Neural progenitor cell (in vitro differentiated cells): Measurements from ENCODE around the gene TOLLIP. TPM values are rescaled to one million over a fixed set of nuclear protein-coding genes. Genes with fewer than 3 reads are reported as not detected.

Source experiments
- DNase-seq: peaks from one replicate; pipeline ENCODE4 v3.0.0-alpha.2; 2016; ENCODE audit warnings: low spot score
- H2AFZ ChIP-seq: fragments of 200-600 bp; sonication (generic); replicated peaks from 2 replicates; pipeline ENCODE4 v1.6.1; 2016; ENCODE audit warnings: antibody characterized with exemption
- H3F3A ChIP-seq: fragments of 200-600 bp; sonication (generic); 2 replicates; pipeline ENCODE4 v1.6.1; 2016; ENCODE audit warnings: antibody characterized with exemption, low read depth
- H3K27ac ChIP-seq: fragments of 200-600 bp; sonication (generic); 2 replicates; pipeline ENCODE4 v1.5.1; 2016; ENCODE audit warnings: mild to moderate bottlenecking
- H3K27me3 ChIP-seq: fragments of 200-600 bp; sonication (generic); 2 replicates; pipeline ENCODE4 v1.6.1; 2016; ENCODE audit warnings: mild to moderate bottlenecking, moderate library complexity
- H3K36me3 ChIP-seq: fragments of 200-600 bp; sonication (generic); 2 replicates; pipeline ENCODE4 v1.5.1; 2016
- H3K4me1 ChIP-seq: fragments of 200-600 bp; sonication (generic); 2 replicates; pipeline ENCODE4 v1.6.1; 2016; ENCODE audit warnings: mixed run types
- H3K4me2 ChIP-seq: fragments of 200-600 bp; sonication (generic); 2 replicates; pipeline ENCODE4 v1.6.1; 2016
- H3K4me3 ChIP-seq: fragments of 200-600 bp; sonication (generic); 2 replicates; pipeline ENCODE4 v1.5.1; 2016
- H3K79me2 ChIP-seq: fragments of 200-600 bp; sonication (generic); 2 replicates; pipeline ENCODE4 v1.6.1; 2016; ENCODE audit warnings: low read depth
- H3K9ac ChIP-seq: fragments of 200-600 bp; sonication (generic); 2 replicates; pipeline ENCODE4 v1.6.1; 2016
- H3K9me3 ChIP-seq: fragments of 200-600 bp; sonication (generic); 2 replicates; pipeline ENCODE4 v1.5.1; 2016; ENCODE audit warnings: low read depth
- H4K20me1 ChIP-seq: fragments of 200-600 bp; sonication (generic); 2 replicates; pipeline ENCODE4 v1.6.1; 2016; ENCODE audit warnings: low read depth
- H3K27ac Mint-ChIP-seq: 3 replicates; pipeline ENCODE4 v1.8.0; 2021; ENCODE audit warnings: mixed read lengths
- H3K27me3 Mint-ChIP-seq: 2 replicates; pipeline ENCODE4 v1.8.0; 2022; ENCODE audit warnings: low read depth, mild to moderate bottlenecking, inconsistent platforms, moderate library complexity, mixed read lengths; ENCODE audit not compliant: insufficient read depth
- H3K36me3 Mint-ChIP-seq: 3 replicates; pipeline ENCODE4 v1.8.0; 2021; ENCODE audit warnings: mixed read lengths
- H3K4me1 Mint-ChIP-seq: 3 replicates; pipeline ENCODE4 v1.8.0; 2021; ENCODE audit warnings: mixed read lengths
- H3K4me3 Mint-ChIP-seq: 3 replicates; pipeline ENCODE4 v1.8.0; 2021; ENCODE audit warnings: mild to moderate bottlenecking, moderate library complexity, mixed read lengths
- H3K9me3 Mint-ChIP-seq: 3 replicates; pipeline ENCODE4 v1.8.0; 2020; ENCODE audit warnings: mixed read lengths
- EZH2 ChIP-seq: fragments of 200-600 bp; sonication (generic); IDR thresholded peaks from 2 replicates; pipeline ENCODE4 v1.6.1; 2017; ENCODE audit warnings: antibody characterized with exemption, mild to moderate bottlenecking, moderate library complexity
- EZH2phosphoT487 ChIP-seq: fragments of 200-600 bp; sonication (generic); IDR thresholded peaks from 2 replicates; pipeline ENCODE4 v1.6.1; 2017; ENCODE audit warnings: antibody characterized with exemption
- total RNA-seq: library from RNA; depleted of rRNA; stranded (reverse); fragments of >200 nt; gene quantifications from 2 replicates; pipeline ENCODE4 v1.2.3, GENCODE V29; 2015; ENCODE audit warnings: low replicate concordance
- TF ChIP-seq, protein P1 (sequence below): fragments of 200-600 bp; sonication (generic); IDR thresholded peaks from 2 replicates; pipeline ENCODE4 v1.5.1; 2017; ENCODE audit warnings: antibody characterized with exemption, mild to moderate bottlenecking

The TOLLIP gene
- total RNA-seq, 1 donor from 2014 or later, result 8.5 TPM

DNA sequence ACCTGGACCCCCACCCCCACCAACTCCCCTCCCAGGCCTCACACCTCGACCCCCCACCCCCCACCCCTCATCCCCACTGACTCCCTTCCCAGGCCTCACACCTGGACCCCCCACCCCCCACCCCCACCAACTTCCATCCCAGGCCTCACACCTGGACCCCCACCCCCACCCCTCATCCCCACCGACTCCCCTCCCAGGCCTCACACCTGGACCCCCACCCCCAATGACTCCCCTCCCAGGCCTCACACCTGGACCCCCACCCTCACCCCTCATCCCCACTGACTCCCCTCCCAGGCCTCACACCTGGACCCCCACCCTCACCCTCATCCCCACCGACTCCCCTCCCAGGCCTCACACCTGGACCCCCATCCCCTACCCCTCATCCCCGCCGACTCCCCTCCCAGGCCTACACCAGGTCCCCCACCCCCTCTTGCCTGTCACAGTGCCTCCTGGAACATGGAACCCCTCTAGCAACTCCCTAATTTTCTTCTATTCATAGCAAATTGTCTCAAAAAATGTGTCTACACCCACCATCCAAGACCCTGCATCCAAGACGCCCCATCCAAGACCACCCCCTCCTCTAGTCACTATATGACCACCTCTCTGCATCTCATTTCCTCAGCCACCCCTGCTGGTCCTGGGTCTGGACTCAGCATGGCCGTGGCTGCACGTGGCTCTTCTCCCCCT, 43.4 kb upstream of the TOLLIP start:
- H3F3A ChIP-seq, result peaks cover 11% of the 10 kb centered on the region
- H3K4me1 ChIP-seq, result peaks cover 18% of the 10 kb centered on the region
- Mint-ChIP-seq H3K4me3 (no peak overlapping the region), H3K4me1 (peaks cover 43% of the 10 kb centered on the region), H3K27me3 (peaks cover 18% of the 10 kb centered on the region), H3K27ac (peak overlapping the region; percentile 68), H3K9me3 (no peaks in the 10 kb centered on the region), H3K36me3 (no peaks in the 10 kb centered on the region)
- H2AFZ ChIP-seq, result no peak overlapping the region
- no peak for DNase-seq
- H4K20me1 ChIP-seq, result no peaks in the 10 kb centered on the region
- H3K9ac ChIP-seq, result no peak overlapping the region
- no peaks in the 10 kb centered on the region for H3K36me3 ChIP-seq
- H3K9me3 ChIP-seq, result no peaks in the 10 kb centered on the region
- H3K4me3 ChIP-seq, result no peak overlapping the region
- H3K27me3 ChIP-seq, result no peaks in the 10 kb centered on the region
- TF ChIP-seq EZH2phosphoT487, result no peak
- no peak for TF ChIP-seq EZH2
- TF ChIP-seq, protein P1, sequence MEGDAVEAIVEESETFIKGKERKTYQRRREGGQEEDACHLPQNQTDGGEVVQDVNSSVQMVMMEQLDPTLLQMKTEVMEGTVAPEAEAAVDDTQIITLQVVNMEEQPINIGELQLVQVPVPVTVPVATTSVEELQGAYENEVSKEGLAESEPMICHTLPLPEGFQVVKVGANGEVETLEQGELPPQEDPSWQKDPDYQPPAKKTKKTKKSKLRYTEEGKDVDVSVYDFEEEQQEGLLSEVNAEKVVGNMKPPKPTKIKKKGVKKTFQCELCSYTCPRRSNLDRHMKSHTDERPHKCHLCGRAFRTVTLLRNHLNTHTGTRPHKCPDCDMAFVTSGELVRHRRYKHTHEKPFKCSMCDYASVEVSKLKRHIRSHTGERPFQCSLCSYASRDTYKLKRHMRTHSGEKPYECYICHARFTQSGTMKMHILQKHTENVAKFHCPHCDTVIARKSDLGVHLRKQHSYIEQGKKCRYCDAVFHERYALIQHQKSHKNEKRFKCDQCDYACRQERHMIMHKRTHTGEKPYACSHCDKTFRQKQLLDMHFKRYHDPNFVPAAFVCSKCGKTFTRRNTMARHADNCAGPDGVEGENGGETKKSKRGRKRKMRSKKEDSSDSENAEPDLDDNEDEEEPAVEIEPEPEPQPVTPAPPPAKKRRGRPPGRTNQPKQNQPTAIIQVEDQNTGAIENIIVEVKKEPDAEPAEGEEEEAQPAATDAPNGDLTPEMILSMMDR, result no peak
- H3K4me2 ChIP-seq, result no peak overlapping the region
- H3K27ac ChIP-seq, result no peak overlapping the region
- H3K79me2 ChIP-seq, result no peaks in the 10 kb centered on the region

GRCh38 chr11:1351278-1351937, 42.0 kb upstream of the TOLLIP start:
- no peaks in the 10 kb centered on the region for H3K36me3 ChIP-seq
- H3K4me3 ChIP-seq, result no peak overlapping the region
- H3K4me1 ChIP-seq, result peaks cover 18% of the 10 kb centered on the region
- Mint-ChIP-seq H3K36me3 (no peaks in the 10 kb centered on the region), H3K4me1 (peaks cover 43% of the 10 kb centered on the region), H3K27ac (peak overlapping the region; percentile 96), H3K4me3 (peak overlapping the region; percentile 9), H3K9me3 (no peaks in the 10 kb centered on the region), H3K27me3 (peaks cover 20% of the 10 kb centered on the region)
- H3K27me3 ChIP-seq, result no peaks in the 10 kb centered on the region
- no peak overlapping the region for H3K4me2 ChIP-seq
- TF ChIP-seq EZH2phosphoT487 (no peak), EZH2 (no peak)
- TF ChIP-seq, protein P1, result no peak
- H3K79me2 ChIP-seq, result no peaks in the 10 kb centered on the region
- no peak overlapping the region for H2AFZ ChIP-seq
- no peak overlapping the region for H3K27ac ChIP-seq
- H3F3A ChIP-seq, result peaks cover 11% of the 10 kb centered on the region
- no peaks in the 10 kb centered on the region for H3K9me3 ChIP-seq
- no peaks in the 10 kb centered on the region for H4K20me1 ChIP-seq
- DNase-seq, result no peak
- H3K9ac ChIP-seq, result no peak overlapping the region

GRCh38 chr11:1350086-1350725, 40.8 kb upstream of the TOLLIP start:
- Histone ChIP-seq H3K27me3 (no peaks in the 10 kb centered on the region), H3K9ac (no peak overlapping the region), H3K27ac (no peak overlapping the region), H3K9me3 (no peaks in the 10 kb centered on the region), H3K4me3 (no peak overlapping the region), H3K4me1 (peaks cover 18% of the 10 kb centered on the region), H3K4me2 (no peak overlapping the region), H3F3A (peaks cover 11% of the 10 kb centered on the region), H3K79me2 (no peaks in the 10 kb centered on the region), H2AFZ (no peak overlapping the region), H4K20me1 (no peaks in the 10 kb centered on the region), H3K36me3 (no peaks in the 10 kb centered on the region)
- Mint-ChIP-seq H3K9me3 (no peaks in the 10 kb centered on the region), H3K27ac (peak overlapping the region; percentile 76), H3K27me3 (peaks cover 17% of the 10 kb centered on the region), H3K36me3 (no peaks in the 10 kb centered on the region), H3K4me3 (peak overlapping the region; percentile 33), H3K4me1 (peaks cover 39% of the 10 kb centered on the region)
- TF ChIP-seq, protein P1, result no peak
- no peak for TF ChIP-seq EZH2phosphoT487
- TF ChIP-seq EZH2, result no peak
- no peak for DNase-seq
